Cardiac muscle cell (in vitro differentiated cells and primary cell): ENCODE data around the gene OGFOD2. TPM values are rescaled to one million over a fixed set of nuclear protein-coding genes. Genes with fewer than 3 reads are reported as not detected.
A peak's percentile ranks its signal among the peaks of the same experiment; 100 is the strongest.

Experiments used
- DNase-seq, 2 donors: peaks; one replicate each; pipeline versions ENCODE4 v3.0.0 to v3.0.0-alpha.2; 2010 to 2017; ENCODE audit warnings: low read depth in 1 of 2, low spot score in 1 of 2
- H3K27ac ChIP-seq: fragments of 200-600 bp; sonication (generic); 2 replicates; pipeline ENCODE4 v1.5.1; 2016
- H3K27me3 ChIP-seq: fragments of 200-600 bp; sonication (generic); 2 replicates; pipeline ENCODE4 v1.6.0; 2016; ENCODE audit warnings: control low read depth
- H3K36me3 ChIP-seq: fragments of 200-600 bp; sonication (generic); 2 replicates; pipeline ENCODE4 v1.5.1; 2016; ENCODE audit warnings: control low read depth
- H3K4me1 ChIP-seq: fragments of 200-600 bp; sonication (generic); 2 replicates; pipeline ENCODE4 v1.8.1; 2017; ENCODE audit warnings: low read depth, mild to moderate bottlenecking, mixed run types
- H3K4me3 ChIP-seq: fragments of 200-600 bp; sonication (generic); 2 replicates; pipeline ENCODE4 v1.5.1; 2016; ENCODE audit warnings: mild to moderate bottlenecking
- H3K9me3 ChIP-seq: fragments of 200-600 bp; sonication (generic); 2 replicates; pipeline ENCODE4 v1.5.1; 2017; ENCODE audit warnings: low read depth, mild to moderate bottlenecking, control low read depth
- polyA plus RNA-seq: library from polyadenylated mRNA; unstranded; fragments of >200 nt; fragmentation: Nextera tagmentation; extraction: Ambion mirVana; gene quantifications from 2 replicates; pipeline ENCODE4 v1.2.1, GENCODE V29; 2016
- total RNA-seq: library from RNA; depleted of rRNA; stranded (reverse); fragments of >200 nt; gene quantifications from 2 replicates; pipeline ENCODE4 v1.2.3, GENCODE V29; 2016
- TF ChIP-seq, protein P1 (sequence below): IDR thresholded peaks from 2 replicates; pipeline ENCODE4 v1.5.1; 2012; ENCODE audit warnings: low read depth, mild to moderate bottlenecking, low read length

Gene OGFOD2
- total and polyA plus RNA-seq, 2 experiments from 2014 or later = 41.8 to 44.4 TPM

DNA sequence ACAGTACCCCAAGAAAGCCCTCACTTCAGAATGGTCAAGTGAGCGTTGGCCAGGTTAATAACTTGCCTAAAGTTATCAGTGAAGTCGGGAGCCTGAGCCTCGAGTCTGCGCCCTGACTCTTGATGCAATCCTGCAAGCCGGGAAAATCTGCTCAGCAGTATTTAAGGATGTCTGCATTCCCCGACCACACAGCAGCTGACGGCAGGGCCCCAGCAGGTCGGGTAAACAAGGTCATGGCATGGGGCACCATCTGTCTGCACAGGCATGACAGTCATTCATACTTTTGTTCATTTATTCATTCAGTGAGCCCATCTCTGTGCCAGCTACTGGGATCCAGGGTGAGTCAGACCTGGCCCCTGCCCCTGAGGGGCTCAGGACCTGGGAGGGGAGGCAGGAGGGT lies 19.9 kb upstream of the OGFOD2 start:
- DNase-seq = no peak
- H3K36me3 ChIP-seq = no peaks in the 10 kb centered on the region
- H3K27me3 ChIP-seq = no peaks in the 10 kb centered on the region
- no peaks in the 10 kb centered on the region for H3K4me1 ChIP-seq
- H3K27ac ChIP-seq = no peak overlapping the region
- no peaks in the 10 kb centered on the region for H3K9me3 ChIP-seq
- TF ChIP-seq, protein P1, sequence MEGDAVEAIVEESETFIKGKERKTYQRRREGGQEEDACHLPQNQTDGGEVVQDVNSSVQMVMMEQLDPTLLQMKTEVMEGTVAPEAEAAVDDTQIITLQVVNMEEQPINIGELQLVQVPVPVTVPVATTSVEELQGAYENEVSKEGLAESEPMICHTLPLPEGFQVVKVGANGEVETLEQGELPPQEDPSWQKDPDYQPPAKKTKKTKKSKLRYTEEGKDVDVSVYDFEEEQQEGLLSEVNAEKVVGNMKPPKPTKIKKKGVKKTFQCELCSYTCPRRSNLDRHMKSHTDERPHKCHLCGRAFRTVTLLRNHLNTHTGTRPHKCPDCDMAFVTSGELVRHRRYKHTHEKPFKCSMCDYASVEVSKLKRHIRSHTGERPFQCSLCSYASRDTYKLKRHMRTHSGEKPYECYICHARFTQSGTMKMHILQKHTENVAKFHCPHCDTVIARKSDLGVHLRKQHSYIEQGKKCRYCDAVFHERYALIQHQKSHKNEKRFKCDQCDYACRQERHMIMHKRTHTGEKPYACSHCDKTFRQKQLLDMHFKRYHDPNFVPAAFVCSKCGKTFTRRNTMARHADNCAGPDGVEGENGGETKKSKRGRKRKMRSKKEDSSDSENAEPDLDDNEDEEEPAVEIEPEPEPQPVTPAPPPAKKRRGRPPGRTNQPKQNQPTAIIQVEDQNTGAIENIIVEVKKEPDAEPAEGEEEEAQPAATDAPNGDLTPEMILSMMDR = no peak
- H3K4me3 ChIP-seq = no peak overlapping the region

DNA sequence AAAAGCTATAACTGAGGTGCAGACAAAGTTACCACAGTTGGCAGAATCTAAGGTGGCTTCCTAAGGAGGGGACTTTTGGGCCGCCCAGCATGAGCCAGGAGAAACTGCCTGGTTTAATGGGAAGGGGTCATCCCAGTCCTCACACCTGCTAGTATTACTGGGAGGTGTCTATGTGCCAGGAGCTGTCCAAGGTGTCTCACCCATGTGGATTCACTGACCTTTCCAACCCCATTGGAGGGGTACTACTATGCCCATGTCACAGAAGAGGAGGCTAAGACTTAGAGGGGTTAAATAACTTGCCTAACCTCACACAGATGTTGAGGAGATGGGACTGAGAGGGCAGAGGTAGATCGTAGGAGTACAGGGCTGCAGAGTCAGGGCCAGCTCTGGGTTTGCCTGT lies 19.0 kb upstream of the OGFOD2 start:
- H3K4me1 ChIP-seq = no peaks in the 10 kb centered on the region
- no peak overlapping the region for H3K27ac ChIP-seq
- H3K27me3 ChIP-seq = no peaks in the 10 kb centered on the region
- DNase-seq = no peak
- TF ChIP-seq, protein P1 = no peak
- H3K4me3 ChIP-seq = no peak overlapping the region
- H3K9me3 ChIP-seq = no peaks in the 10 kb centered on the region
- no peaks in the 10 kb centered on the region for H3K36me3 ChIP-seq

DNA sequence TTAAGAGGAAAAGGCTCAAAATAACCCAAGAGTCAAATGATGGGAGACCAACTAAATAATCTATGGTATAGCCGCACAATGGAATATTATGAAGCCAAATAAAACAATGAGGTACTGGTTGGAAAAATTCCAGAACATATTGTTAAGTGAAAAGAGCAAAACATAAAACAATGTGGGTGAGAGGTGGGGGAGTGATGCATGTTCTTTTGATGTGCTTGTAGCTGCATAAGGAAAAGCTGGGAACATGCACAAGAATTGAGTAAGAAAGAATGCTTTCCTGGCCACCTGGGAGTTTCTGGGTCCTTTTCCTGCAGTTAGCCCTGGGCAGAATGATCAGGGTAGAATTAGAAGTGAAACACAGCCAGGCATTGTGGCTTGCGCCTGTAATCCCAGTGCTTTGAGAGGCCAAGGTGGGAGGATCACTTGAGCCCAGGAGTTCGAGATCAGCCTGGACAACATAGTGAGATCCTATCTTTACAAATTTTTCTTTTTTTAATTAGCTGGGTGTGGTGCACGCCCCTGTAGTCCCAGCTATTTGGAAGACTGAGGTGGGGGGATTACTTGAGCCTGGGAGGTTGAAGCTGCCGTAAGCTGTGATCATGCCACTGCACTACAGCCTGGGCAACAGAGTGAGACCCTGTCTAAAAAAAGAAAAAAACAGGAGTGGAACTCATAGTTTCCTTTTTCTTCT lies 16.7 kb upstream of the OGFOD2 start:
- H3K4me3 ChIP-seq = no peak overlapping the region
- TF ChIP-seq, protein P1 = no peak
- no peaks in the 10 kb centered on the region for H3K9me3 ChIP-seq
- H3K4me1 ChIP-seq = peaks cover 7% of the 10 kb centered on the region
- DNase-seq = peak in 1 of 2 donors; percentile 85
- H3K27me3 ChIP-seq = no peaks in the 10 kb centered on the region
- no peak overlapping the region for H3K27ac ChIP-seq
- no peaks in the 10 kb centered on the region for H3K36me3 ChIP-seq

DNA sequence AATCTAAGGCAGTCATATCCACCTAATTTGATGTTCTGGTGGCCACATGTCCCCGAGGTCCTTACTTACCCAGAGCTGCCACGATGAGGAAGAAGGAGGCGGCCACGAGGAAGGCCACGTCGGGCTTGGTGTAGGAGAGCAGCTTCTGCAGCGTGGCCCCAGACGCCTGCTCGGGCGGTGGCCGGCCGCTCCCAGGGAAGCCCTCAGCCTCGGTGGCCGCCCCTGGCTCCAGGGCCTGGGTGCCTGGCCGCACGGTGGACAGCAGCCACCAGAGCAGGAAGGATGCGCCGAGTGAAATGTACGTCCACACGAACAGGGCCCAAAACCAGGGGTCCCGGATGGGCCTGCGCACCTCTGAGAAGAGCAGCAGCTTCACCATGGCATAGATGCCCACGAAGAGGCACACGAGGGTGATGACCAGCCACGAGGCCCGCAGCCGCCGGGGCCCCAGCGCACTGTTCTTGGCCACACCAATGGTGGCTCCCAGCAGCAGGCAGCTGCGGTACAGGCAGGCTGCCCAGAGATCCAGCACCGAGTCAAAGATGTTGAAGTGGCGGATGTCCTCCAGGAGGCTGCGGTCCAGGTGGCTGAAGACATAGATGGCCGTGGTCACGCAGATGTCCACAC lies 15.4 kb upstream of the OGFOD2 start:
- TF ChIP-seq, protein P1 = no peak
- peaks cover 7% of the 10 kb centered on the region for H3K4me1 ChIP-seq
- no peaks in the 10 kb centered on the region for H3K9me3 ChIP-seq
- DNase-seq = no peak
- no peak overlapping the region for H3K27ac ChIP-seq
- no peaks in the 10 kb centered on the region for H3K27me3 ChIP-seq
- H3K4me3 ChIP-seq = no peak overlapping the region
- H3K36me3 ChIP-seq = no peaks in the 10 kb centered on the region

DNA sequence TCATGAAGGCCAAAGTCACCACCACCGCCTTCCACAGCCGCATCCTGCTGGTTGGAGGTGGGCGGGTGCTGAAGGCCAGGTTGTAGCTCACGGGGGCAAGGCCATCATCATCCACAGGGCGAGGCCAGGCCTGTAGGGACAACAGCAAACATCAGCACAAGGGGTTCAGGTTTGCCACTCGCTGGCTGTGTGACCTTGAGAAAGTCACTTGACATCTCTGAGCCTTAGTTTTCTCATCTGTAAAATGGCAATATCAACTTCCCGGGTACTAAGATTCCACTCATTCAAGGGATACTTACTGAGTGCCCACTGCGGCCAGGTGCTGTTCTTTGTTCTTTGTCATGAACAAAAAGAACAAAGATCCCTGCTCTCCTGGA lies 14.9 kb upstream of the OGFOD2 start:
- peaks cover 7% of the 10 kb centered on the region for H3K4me1 ChIP-seq
- H3K36me3 ChIP-seq = no peaks in the 10 kb centered on the region
- no peak overlapping the region for H3K4me3 ChIP-seq
- no peak overlapping the region for H3K27ac ChIP-seq
- no peak for DNase-seq
- H3K9me3 ChIP-seq = no peaks in the 10 kb centered on the region
- TF ChIP-seq, protein P1 = no peak
- no peaks in the 10 kb centered on the region for H3K27me3 ChIP-seq
